WTC11 (cell line): ENCODE measurements around the gene TENT4B. TPM values are rescaled to one million over a fixed set of nuclear protein-coding genes. Genes with fewer than 3 reads are reported as not detected.

ENCODE experiments used
- ATAC-seq: fragments of 200-7000 bp; cut with Tn5 transposase; 2 replicates; pipeline ENCODE4 v1.10.0; 2021; ENCODE audit warnings: mild to moderate bottlenecking, moderate library complexity
- CTCF ChIA-PET: fragments of 300-600 bp; sonication (Branson Sonifier 250); formaldehyde crosslinking; loops from one replicate; lab custom pipeline; 2021; ENCODE audit warnings: antibody characterized with exemption; lab: Charles Lee
- POLR2A ChIA-PET: fragments of 350-600 bp; sonication (Branson Sonifier 250); formaldehyde crosslinking; loops from one replicate; lab custom pipeline; 2021; ENCODE audit warnings: antibody characterized with exemption; lab: Charles Lee
- DNase-seq: peaks from one replicate; pipeline ENCODE4 v3.0.0; 2021; ENCODE audit warnings: low spot score
- H3K27ac Mint-ChIP-seq: 2 replicates; pipeline ENCODE4 v1.8.0; 2021; ENCODE audit warnings: mixed read lengths
- H3K27me3 Mint-ChIP-seq: 2 replicates; pipeline ENCODE4 v1.8.0; 2021; ENCODE audit warnings: low read depth, mild to moderate bottlenecking, moderate library complexity, mixed read lengths
- H3K36me3 Mint-ChIP-seq: 2 replicates; pipeline ENCODE4 v1.8.0; 2021; ENCODE audit warnings: mixed read lengths
- H3K4me1 Mint-ChIP-seq: 2 replicates; pipeline ENCODE4 v1.8.0; 2022; ENCODE audit warnings: mixed read lengths
- H3K4me3 Mint-ChIP-seq: 2 replicates; pipeline ENCODE4 v1.8.0; 2021; ENCODE audit warnings: mild to moderate bottlenecking, moderate library complexity, mixed read lengths
- H3K9me3 Mint-ChIP-seq: 2 replicates; pipeline ENCODE4 v1.8.0; 2021; ENCODE audit warnings: mixed read lengths
- CBFB ChIP-seq: sonication (generic); formaldehyde crosslinking; IDR thresholded peaks from 2 replicates; pipeline ENCODE4 v1.8.1; 2022; ENCODE audit warnings: mild to moderate bottlenecking, low read depth, missing genetic modification reagents
- E2F4 ChIP-seq: sonication (generic); formaldehyde crosslinking; IDR thresholded peaks from 2 replicates; pipeline ENCODE4 v1.8.1; 2022; ENCODE audit warnings: low read depth, mild to moderate bottlenecking, moderate library complexity, missing genetic modification reagents, borderline replicate concordance
- ELF4 ChIP-seq: sonication (generic); formaldehyde crosslinking; IDR thresholded peaks from 2 replicates; pipeline ENCODE4 v1.8.1; 2022; ENCODE audit warnings: low read depth, mild to moderate bottlenecking, moderate library complexity, missing genetic modification reagents
- HMGA2 ChIP-seq: fragments of 250-450 bp; sonication (Bioruptor Pico); IDR thresholded peaks from 2 replicates; pipeline ENCODE4 v1.4.0; 2021; ENCODE audit warnings: mild to moderate bottlenecking, moderate library complexity
- IRF2 ChIP-seq: sonication (generic); formaldehyde crosslinking; IDR thresholded peaks from 2 replicates; pipeline ENCODE4 v1.8.0; 2022; ENCODE audit warnings: low read depth, missing genetic modification reagents, borderline replicate concordance
- MAX ChIP-seq: sonication (generic); formaldehyde crosslinking; IDR thresholded peaks from 2 replicates; pipeline ENCODE4 v1.8.0; 2022; ENCODE audit warnings: mild to moderate bottlenecking, missing genetic modification reagents
- MLX ChIP-seq: sonication (generic); formaldehyde crosslinking; IDR thresholded peaks from 2 replicates; pipeline ENCODE4 v1.8.1; 2023; ENCODE audit warnings: mild to moderate bottlenecking, missing genetic modification reagents, moderate library complexity
- MXD4 ChIP-seq: fragments of 250-450 bp; sonication (Bioruptor Pico); IDR thresholded peaks from 2 replicates; pipeline ENCODE4 v1.8.0; 2021; ENCODE audit warnings: mild to moderate bottlenecking, moderate library complexity, borderline replicate concordance
- NR2C2 ChIP-seq: sonication (generic); formaldehyde crosslinking; IDR thresholded peaks from 2 replicates; pipeline ENCODE4 v1.8.0; 2022; ENCODE audit warnings: mild to moderate bottlenecking, missing genetic modification reagents
- PRDM15 ChIP-seq: sonication (generic); formaldehyde crosslinking; IDR thresholded peaks from 2 replicates; pipeline ENCODE4 v1.8.0; 2022; ENCODE audit warnings: missing genetic modification reagents
- RELA ChIP-seq: sonication (generic); formaldehyde crosslinking; IDR thresholded peaks from 2 replicates; pipeline ENCODE4 v1.8.1; 2022; ENCODE audit warnings: missing genetic modification reagents, mild to moderate bottlenecking, borderline replicate concordance
- TP53 ChIP-seq: sonication (generic); formaldehyde crosslinking; IDR thresholded peaks from 2 replicates; pipeline ENCODE4 v1.8.1; 2023; ENCODE audit warnings: mild to moderate bottlenecking, missing genetic modification reagents
- ZBTB43 ChIP-seq: sonication (generic); formaldehyde crosslinking; IDR thresholded peaks from 2 replicates; pipeline ENCODE4 v1.8.1; 2023; ENCODE audit warnings: mild to moderate bottlenecking, missing genetic modification reagents
- ZMAT4 ChIP-seq: fragments of 250-450 bp; sonication (Bioruptor Pico); IDR thresholded peaks from 2 replicates; pipeline ENCODE4 v1.9.0; 2021; ENCODE audit warnings: mild to moderate bottlenecking
- ZNF281 ChIP-seq: sonication (generic); formaldehyde crosslinking; IDR thresholded peaks from 2 replicates; pipeline ENCODE4 v1.8.0; 2023; ENCODE audit warnings: mild to moderate bottlenecking, missing genetic modification reagents
- total RNA-seq: library from RNA; stranded (reverse); gene quantifications from 3 replicates; pipeline ENCODE4 v1.2.3, GENCODE V29; 2021

TENT4B gene
- total RNA-seq, 1 experiment from 2014 or later = 14.3 TPM

GRCh38 chr16:50269061-50269705 is 116.1 kb downstream of the TENT4B start:
- no peak for DNase-seq
- no peak overlapping the region for H3K4me3 Mint-ChIP-seq

GRCh38 chr16:50269769-50270509 is 116.8 kb downstream of the TENT4B start:
- Mint-ChIP-seq H3K27me3 (no peaks in the 10 kb centered on the region; the same call in 1 of the 2 replicates), H3K27ac (no peak overlapping the region), H3K9me3 (no peaks in the 10 kb centered on the region), H3K4me3 (no peak overlapping the region), H3K36me3 (no peaks in the 10 kb centered on the region), H3K4me1 (peaks cover 12% of the 10 kb centered on the region)
- ChIA-PET CTCF (no interaction called here), POLR2A (no interaction called here)
- DNase-seq (no peak), ATAC-seq (no peak)
- TF ChIP-seq ZMAT4 (CRISPR knock-in tag) (no peak), MAX (CRISPR knock-in tag) (no peak), TP53 (no peak), ELF4 (CRISPR knock-in tag) (no peak), CBFB (CRISPR knock-in tag) (no peak), MXD4 (CRISPR knock-in tag) (no peak), PRDM15 (CRISPR knock-in tag) (no peak), IRF2 (CRISPR knock-in tag) (no peak), ZBTB43 (no peak), MLX (CRISPR knock-in tag) (no peak), NR2C2 (CRISPR knock-in tag) (no peak), RELA (CRISPR knock-in tag) (no peak)

More at GRCh38 chr16:50269061-50269705, 116.1 kb downstream of the TENT4B start:
- H3K27me3 Mint-ChIP-seq = no peaks in the 10 kb centered on the region; the same call in 1 of the 2 replicates
- ChIA-PET POLR2A (no interaction called here), CTCF (interaction anchor here (1.4 kb wide), 1 partner anchor 10 kb away, joined by 3 read pairs; no protein-coding TSS in a partner anchor)
- TF ChIP-seq ZMAT4 (CRISPR knock-in tag) = no peak
- no peak for TF ChIP-seq ZNF281
- TF ChIP-seq HMGA2 (CRISPR knock-in tag) = no peak
- TF ChIP-seq IRF2 (CRISPR knock-in tag) = no peak
- TF ChIP-seq E2F4 (CRISPR knock-in tag) = no peak
- no peak overlapping the region for H3K27ac Mint-ChIP-seq
- H3K36me3 Mint-ChIP-seq = no peaks in the 10 kb centered on the region
- H3K9me3 Mint-ChIP-seq = no peaks in the 10 kb centered on the region
- peaks cover 12% of the 10 kb centered on the region for H3K4me1 Mint-ChIP-seq
- no peak for ATAC-seq
